SU-DHL-6 (cell line): Measurements from ENCODE around the gene PPP1R14C.

Source experiments
- H2AFZ ChIP-seq: fragments of 200-600 bp; sonication (generic); 2 replicates; pipeline ENCODE4 v1.6.1; 2014; ENCODE audit warnings: low read depth, mild to moderate bottlenecking, moderate library complexity, mixed read lengths, antibody characterized with exemption, low read length; ENCODE audit not compliant: severe bottlenecking
- H3F3A ChIP-seq: fragments of 200-600 bp; shearing (Covaris generic); 2 replicates; pipeline ENCODE4 v1.6.0; 2016; ENCODE audit warnings: antibody characterized with exemption, mild to moderate bottlenecking; ENCODE audit not compliant: insufficient read depth
- H3K27ac ChIP-seq: fragments of 200-600 bp; sonication (generic); 2 replicates; pipeline ENCODE4 v1.5.1; 2016; ENCODE audit warnings: low read depth, mild to moderate bottlenecking, low read length, moderate library complexity, mixed read lengths
- H3K27me3 ChIP-seq: fragments of 200-600 bp; sonication (generic), shearing (Covaris generic); 2 replicates; pipeline ENCODE4 v1.6.0; 2014; ENCODE audit warnings: mild to moderate bottlenecking, low read length
- H3K36me3 ChIP-seq: fragments of 200-600 bp; sonication (generic); 2 replicates; pipeline ENCODE4 v1.6.1; 2014; ENCODE audit warnings: mild to moderate bottlenecking, low read length, mixed read lengths
- H3K4me2 ChIP-seq: fragments of 300-600, 200-600 bp; shearing (Covaris generic), sonication (generic); 2 replicates; pipeline ENCODE4 v1.6.0; 2014; ENCODE audit warnings: low read length, low read depth, mild to moderate bottlenecking; ENCODE audit not compliant: poor library complexity, severe bottlenecking
- H3K4me3 ChIP-seq: fragments of 200-600 bp; sonication (generic); 2 replicates; pipeline ENCODE4 v1.5.1; 2014; ENCODE audit warnings: antibody characterized with exemption, low read length, mild to moderate bottlenecking, mixed read lengths; ENCODE audit not compliant: insufficient read depth, poor library complexity, severe bottlenecking
- H3K79me2 ChIP-seq: fragments of 200-600 bp; sonication (generic); 2 replicates; pipeline ENCODE4 v1.6.1; 2014; ENCODE audit warnings: mild to moderate bottlenecking, low read length, moderate library complexity; ENCODE audit not compliant: insufficient read depth
- H3K9ac ChIP-seq: fragments of 200-600 bp; sonication (generic); 2 replicates; pipeline ENCODE4 v1.7.0; 2014; ENCODE audit warnings: mild to moderate bottlenecking, low read length
- H3K9me2 ChIP-seq: fragments of 200-600 bp; sonication (generic); replicated peaks from 2 replicates; pipeline ENCODE4 v1.6.1; 2014; ENCODE audit warnings: low read length; ENCODE audit not compliant: insufficient read depth
- H3K9me3 ChIP-seq: fragments of 200-600 bp; sonication (generic); 2 replicates; pipeline ENCODE4 v1.6.1; 2014; ENCODE audit warnings: low read length, mixed read lengths; ENCODE audit not compliant: insufficient read depth
- H4K20me1 ChIP-seq: fragments of 200-600 bp; sonication (generic); 2 replicates; pipeline ENCODE4 v1.6.1; 2014; ENCODE audit warnings: low read depth, mild to moderate bottlenecking, antibody characterized with exemption, low read length, moderate library complexity, mixed read lengths
- CTCF ChIP-seq: fragments of 200-600 bp; sonication (generic); IDR thresholded peaks from one replicate; pipeline ENCODE4 v1.5.1; 2017; ENCODE audit warnings: antibody characterized with exemption, mild to moderate bottlenecking, low read length, moderate library complexity; ENCODE audit not compliant: insufficient read depth, poor library complexity, severe bottlenecking
- EZH2phosphoT487 ChIP-seq: fragments of 200-600 bp; sonication (generic), shearing (Covaris generic); conservative IDR thresholded peaks from 2 replicates; pipeline ENCODE4 v1.6.1; 2018; ENCODE audit warnings: mild to moderate bottlenecking, antibody characterized with exemption, low read length, moderate library complexity, mixed read lengths

PPP1R14C gene

DNA sequence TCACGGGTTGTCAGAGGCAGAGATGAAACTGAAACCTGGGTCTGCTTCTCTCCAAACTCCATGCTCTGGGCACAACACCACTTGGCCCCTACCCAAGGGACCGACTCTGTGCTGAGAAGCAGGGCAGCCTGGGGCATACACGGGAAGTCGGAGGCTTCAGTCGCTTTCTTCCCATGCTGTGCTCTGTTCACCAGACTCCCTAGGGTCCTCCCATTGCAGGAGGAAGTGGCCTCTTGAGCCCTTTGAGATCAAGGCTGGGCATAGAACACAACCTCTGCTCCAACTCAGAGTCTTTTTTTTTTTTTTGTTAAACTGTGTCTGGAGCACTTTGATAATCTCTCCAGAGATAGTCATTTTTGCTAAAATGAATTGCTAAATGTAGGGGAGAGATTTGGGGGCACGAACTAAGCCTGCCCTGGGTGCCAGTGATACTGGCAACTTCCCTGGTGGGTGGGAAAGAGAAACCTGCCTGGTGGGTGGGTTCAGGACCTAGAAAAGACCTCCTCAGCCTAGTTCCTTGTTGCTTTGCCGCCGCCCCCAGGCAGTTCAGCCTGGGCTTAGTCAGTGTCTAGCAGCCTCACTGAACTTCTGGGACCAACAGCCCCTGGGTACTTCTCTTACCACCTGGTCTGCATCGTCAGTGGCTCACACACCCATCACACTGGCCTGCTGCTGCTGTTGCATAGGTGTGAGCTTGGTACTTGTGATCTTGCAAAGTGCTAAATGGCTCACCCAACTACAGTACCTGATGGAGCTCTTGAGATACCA is 62.0 kb downstream of the PPP1R14C start:
- H3K27ac ChIP-seq = no peak overlapping the region
- H4K20me1 ChIP-seq = no peaks in the 10 kb centered on the region
- no peak for TF ChIP-seq EZH2phosphoT487
- no peak for TF ChIP-seq CTCF
- H3K9ac ChIP-seq = no peak overlapping the region
- no peaks in the 10 kb centered on the region for H3K9me2 ChIP-seq
- no peaks in the 10 kb centered on the region for H3K79me2 ChIP-seq
- H2AFZ ChIP-seq = no peak overlapping the region
- no peak overlapping the region for H3K4me3 ChIP-seq
- no peaks in the 10 kb centered on the region for H3K27me3 ChIP-seq
- H3F3A ChIP-seq = no peaks in the 10 kb centered on the region
- no peaks in the 10 kb centered on the region for H3K36me3 ChIP-seq
- H3K9me3 ChIP-seq = no peaks in the 10 kb centered on the region
- H3K4me2 ChIP-seq = no peak overlapping the region

DNA sequence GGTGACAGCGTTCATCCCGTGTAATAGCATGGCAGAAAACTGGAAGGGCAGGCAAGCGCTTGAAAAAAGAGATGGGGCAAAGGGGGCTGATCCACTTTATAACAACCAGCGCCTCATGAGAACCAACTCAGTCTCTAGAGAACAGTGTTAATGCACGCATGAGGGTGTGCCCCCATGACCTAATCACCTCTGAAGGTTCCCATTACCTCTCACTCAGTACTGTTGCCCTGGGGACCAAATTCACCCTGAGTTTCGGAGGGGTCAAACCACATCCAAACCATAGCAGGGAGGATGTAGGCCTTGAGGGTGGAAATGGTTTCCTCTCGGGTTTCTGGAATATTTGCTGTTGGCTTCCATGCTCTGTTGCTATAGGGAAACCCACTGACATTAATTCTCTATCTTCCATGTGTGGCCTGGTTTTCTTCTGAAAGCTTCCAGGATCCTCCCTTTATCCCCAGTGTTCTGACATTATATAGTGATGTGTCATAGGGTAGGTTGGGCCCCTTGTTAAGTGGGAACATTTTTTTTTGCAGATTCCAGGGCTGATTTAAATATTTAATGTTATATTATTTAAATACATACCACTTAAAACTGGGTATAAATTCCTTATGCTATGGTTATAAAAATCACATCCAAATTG is 65.2 kb downstream of the PPP1R14C start:
- Histone ChIP-seq H3K79me2 (no peaks in the 10 kb centered on the region), H3K4me2 (no peak overlapping the region), H4K20me1 (no peaks in the 10 kb centered on the region), H3K9me2 (no peaks in the 10 kb centered on the region), H3K36me3 (no peaks in the 10 kb centered on the region), H2AFZ (no peak overlapping the region), H3K4me3 (no peak overlapping the region), H3K9ac (no peak overlapping the region), H3K9me3 (no peaks in the 10 kb centered on the region), H3K27ac (no peak overlapping the region), H3F3A (no peaks in the 10 kb centered on the region), H3K27me3 (no peaks in the 10 kb centered on the region)
- no peak for TF ChIP-seq CTCF
- TF ChIP-seq EZH2phosphoT487 = no peak

- Histone ChIP-seq H3K79me2 (no peaks in the 10 kb centered on the region), H3K27ac (no peak overlapping the region), H3F3A (no peaks in the 10 kb centered on the region), H3K4me2 (no peak overlapping the region), H3K4me3 (no peak overlapping the region), H3K27me3 (no peaks in the 10 kb centered on the region), H3K9ac (no peak overlapping the region), H3K9me3 (no peaks in the 10 kb centered on the region), H2AFZ (no peak overlapping the region), H4K20me1 (no peaks in the 10 kb centered on the region), H3K9me2 (no peaks in the 10 kb centered on the region), H3K36me3 (no peaks in the 10 kb centered on the region)
- TF ChIP-seq EZH2phosphoT487 = no peak
- TF ChIP-seq CTCF = no peak
Observed at GRCh38 chr6:150208611-150209352, 65.9 kb downstream of the PPP1R14C start.
